Chondrocyte (in vitro differentiated cells): ENCODE data around the gene MYO1A. TPM values are rescaled to one million over a fixed set of nuclear protein-coding genes. Genes with fewer than 3 reads are reported as not detected.
A peak's percentile ranks its signal among the peaks of the same experiment; 100 is the strongest.

ENCODE experiments used
- DNase-seq: peaks from one replicate; pipeline ENCODE4 v3.0.0; 2021; ENCODE audit warnings: mixed read lengths, low spot score
- H3K27ac Mint-ChIP-seq: one replicate; pipeline ENCODE4 v1.8.0; 2021; ENCODE audit warnings: mild to moderate bottlenecking, moderate library complexity, mixed read lengths; ENCODE audit not compliant: unreplicated experiment
- H3K27me3 Mint-ChIP-seq: 2 replicates; pipeline ENCODE4 v1.8.0; 2021; ENCODE audit warnings: low read depth, mixed read lengths
- H3K36me3 Mint-ChIP-seq: 2 replicates; pipeline ENCODE4 v1.8.0; 2021; ENCODE audit warnings: low read depth, mixed read lengths
- H3K4me1 Mint-ChIP-seq: 2 replicates; pipeline ENCODE4 v1.8.0; 2021; ENCODE audit warnings: low read depth, mild to moderate bottlenecking, mixed read lengths
- H3K4me3 Mint-ChIP-seq: one replicate; pipeline ENCODE4 v1.8.0; 2021; ENCODE audit warnings: mild to moderate bottlenecking, moderate library complexity, mixed read lengths; ENCODE audit not compliant: unreplicated experiment
- H3K9me3 Mint-ChIP-seq: 2 replicates; pipeline ENCODE4 v1.8.0; 2021; ENCODE audit warnings: low read depth, mixed read lengths
- total RNA-seq: library from RNA; stranded (reverse); gene quantifications from 3 replicates; pipeline ENCODE4 v1.2.1, GENCODE V29; 2021
- TF ChIP-seq, protein P1 (sequence below): fragments of 200-600 bp; sonication (generic); IDR thresholded peaks from 2 replicates; pipeline ENCODE4 v1.5.0; 2021; ENCODE audit warnings: antibody characterized with exemption, mild to moderate bottlenecking, moderate library complexity

Gene MYO1A
- total RNA-seq, 1 donor from 2014 or later = not detected

DNA sequence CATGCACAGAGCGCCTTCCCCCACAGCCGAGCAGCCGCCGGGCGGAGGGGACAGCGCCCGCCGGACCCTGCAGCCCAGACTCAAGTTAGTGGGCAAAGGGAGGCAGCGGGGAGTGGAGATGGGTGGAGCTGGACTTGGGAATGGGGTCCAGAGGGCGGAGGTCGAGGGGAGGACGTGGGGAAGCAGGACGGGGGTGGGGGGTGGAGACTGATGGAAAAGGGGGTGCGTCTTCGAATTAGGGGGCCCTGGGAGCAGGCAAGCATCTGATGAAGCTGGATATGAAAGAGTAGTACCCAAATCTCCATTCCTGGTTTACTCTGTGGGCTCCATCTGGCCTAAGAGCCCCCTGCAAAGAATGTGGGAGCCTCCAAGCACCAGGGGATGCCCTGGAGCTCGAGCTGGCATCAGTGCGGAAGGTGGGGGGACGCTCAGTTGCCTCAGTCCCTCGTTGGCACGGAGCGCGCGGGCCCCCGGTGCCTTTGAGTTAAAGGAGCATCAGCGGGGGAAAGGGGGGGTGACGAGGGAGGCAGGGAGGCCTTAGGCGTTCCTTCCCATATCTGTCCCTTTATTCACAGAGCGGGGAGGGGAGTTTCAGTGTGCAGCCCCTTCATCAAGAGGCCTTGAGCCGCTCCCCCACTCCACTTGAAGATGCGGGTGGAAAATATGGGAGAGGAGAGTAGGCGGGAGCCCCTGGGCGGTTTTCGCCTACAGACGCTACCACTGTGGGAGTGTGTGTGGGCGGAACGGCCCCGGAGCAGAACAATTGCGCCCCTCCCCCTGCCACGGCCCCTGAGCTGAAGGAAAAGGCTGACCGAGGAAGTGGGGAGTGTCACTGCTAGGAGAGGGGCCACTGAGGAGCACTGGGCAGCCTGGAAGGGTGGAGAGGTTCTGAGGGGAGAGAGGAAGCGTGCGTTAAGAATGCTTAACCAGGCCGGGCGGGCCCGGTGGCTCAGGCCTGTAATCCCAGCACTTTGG lies 39.6 kb upstream of the MYO1A start:
- TF ChIP-seq, protein P1, sequence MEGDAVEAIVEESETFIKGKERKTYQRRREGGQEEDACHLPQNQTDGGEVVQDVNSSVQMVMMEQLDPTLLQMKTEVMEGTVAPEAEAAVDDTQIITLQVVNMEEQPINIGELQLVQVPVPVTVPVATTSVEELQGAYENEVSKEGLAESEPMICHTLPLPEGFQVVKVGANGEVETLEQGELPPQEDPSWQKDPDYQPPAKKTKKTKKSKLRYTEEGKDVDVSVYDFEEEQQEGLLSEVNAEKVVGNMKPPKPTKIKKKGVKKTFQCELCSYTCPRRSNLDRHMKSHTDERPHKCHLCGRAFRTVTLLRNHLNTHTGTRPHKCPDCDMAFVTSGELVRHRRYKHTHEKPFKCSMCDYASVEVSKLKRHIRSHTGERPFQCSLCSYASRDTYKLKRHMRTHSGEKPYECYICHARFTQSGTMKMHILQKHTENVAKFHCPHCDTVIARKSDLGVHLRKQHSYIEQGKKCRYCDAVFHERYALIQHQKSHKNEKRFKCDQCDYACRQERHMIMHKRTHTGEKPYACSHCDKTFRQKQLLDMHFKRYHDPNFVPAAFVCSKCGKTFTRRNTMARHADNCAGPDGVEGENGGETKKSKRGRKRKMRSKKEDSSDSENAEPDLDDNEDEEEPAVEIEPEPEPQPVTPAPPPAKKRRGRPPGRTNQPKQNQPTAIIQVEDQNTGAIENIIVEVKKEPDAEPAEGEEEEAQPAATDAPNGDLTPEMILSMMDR = no peak
- no peak for DNase-seq
- H3K36me3 Mint-ChIP-seq = peaks cover 12% of the 10 kb centered on the region
- H3K9me3 Mint-ChIP-seq = no peaks in the 10 kb centered on the region
- peaks cover 65% of the 10 kb centered on the region for H3K4me1 Mint-ChIP-seq
- H3K27me3 Mint-ChIP-seq = no peaks in the 10 kb centered on the region
- H3K4me3 Mint-ChIP-seq = peak overlapping the region; percentile 92
- H3K27ac Mint-ChIP-seq = peak overlapping the region; percentile 89

DNA sequence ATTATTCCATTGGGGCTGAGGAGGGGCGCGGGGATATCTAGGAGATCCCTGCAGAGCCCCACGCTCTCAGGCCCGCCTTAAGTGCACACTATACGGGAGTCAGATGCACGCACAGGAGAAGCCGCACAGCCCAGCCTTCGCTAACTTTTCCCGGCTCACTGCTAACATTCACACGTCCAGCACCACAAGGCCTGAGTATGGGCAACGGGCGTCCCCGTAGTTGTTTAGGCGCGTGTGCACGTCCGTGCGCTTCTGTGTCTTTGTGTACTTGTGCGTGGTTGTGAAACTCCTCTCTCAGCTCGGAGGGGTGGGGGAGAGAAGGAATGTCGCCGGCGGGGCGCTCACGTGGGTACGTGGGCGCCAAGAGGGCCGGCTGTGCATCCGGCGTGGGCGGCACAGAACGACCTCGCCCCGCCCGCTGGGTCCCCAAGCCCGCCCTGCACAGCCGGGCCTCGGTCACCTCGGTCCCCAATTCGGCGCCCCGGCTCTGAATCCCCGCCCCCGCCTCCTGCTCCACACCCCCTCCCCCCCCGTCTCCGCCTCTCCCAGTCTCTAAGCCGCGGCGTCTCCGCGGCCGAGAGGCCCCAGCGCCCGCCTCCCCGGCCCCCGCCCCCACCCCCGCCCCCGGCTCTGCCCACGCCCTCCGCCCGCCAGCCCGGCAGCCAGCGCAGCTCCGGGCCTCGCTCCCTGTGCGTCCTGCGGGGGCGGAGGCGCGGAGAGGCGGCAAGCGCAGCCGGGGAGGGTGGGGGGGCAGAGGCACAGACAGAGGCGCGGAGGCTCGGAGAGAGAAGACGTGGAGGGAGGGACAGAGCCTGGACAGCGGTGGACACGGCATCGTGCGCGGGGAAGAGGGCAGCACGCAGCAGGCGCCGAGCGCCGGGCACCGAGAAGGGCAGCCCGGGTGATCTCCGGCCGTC lies 38.7 kb upstream of the MYO1A start, which contains the start of gene NAB2:
TSS of gene NAB2 (plus strand) at position 761 of the 917 bp plus-strand sequence. CDS start 158 bp downstream, outside the sequence.
- Mint-ChIP-seq H3K27me3 (no peaks in the 10 kb centered on the region), H3K4me1 (peaks cover 56% of the 10 kb centered on the region), H3K4me3 (peak within 1 kb of the TSS; percentile 92), H3K27ac (peak within 1 kb of the TSS; percentile 99), H3K36me3 (peaks cover 10% of the 10 kb centered on the region), H3K9me3 (no peaks in the 10 kb centered on the region)
- TF ChIP-seq, protein P1 = peak; percentile 0
- DNase-seq = no peak

DNA sequence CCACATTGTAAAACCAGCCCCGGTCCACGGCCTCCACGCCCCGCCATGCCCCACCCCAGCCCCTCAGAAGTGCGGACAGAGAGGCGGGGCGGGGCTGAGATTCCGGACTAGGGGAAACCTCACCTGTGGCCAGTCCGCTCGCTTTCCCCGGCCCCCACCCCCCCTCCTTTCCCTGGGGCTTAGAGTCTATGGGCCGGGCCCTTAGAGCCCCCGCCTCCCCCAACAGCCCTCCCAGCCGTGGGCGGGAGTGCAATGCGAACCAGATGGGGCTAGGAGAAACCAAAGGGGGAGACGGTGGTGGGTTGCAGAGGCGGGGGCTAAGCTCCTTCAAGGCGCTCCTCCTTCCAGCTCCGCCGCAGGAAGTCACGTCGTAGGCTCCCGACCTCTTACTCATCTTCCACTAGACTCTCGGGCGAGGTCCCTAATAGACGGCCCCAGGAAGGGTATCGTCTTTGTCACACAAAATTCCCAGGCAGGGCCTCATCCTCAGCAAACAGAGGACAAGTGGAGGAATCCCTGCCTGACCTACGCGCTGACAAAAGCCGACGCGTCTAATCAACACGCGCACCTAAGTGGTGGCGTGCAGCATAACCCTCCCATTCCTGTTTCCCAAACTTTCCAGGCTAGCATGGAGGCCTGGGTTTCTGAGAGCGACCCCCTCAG lies 37.9 kb upstream of the MYO1A start:
- Mint-ChIP-seq H3K4me1 (peaks cover 49% of the 10 kb centered on the region), H3K27ac (peak overlapping the region; percentile 99), H3K9me3 (no peaks in the 10 kb centered on the region), H3K4me3 (peak overlapping the region; percentile 76), H3K36me3 (peaks cover 8% of the 10 kb centered on the region), H3K27me3 (no peaks in the 10 kb centered on the region)
- DNase-seq = no peak
- TF ChIP-seq, protein P1 = peak; percentile 12

- no peaks in the 10 kb centered on the region for H3K27me3 Mint-ChIP-seq
- peak overlapping the region; percentile 99 for H3K27ac Mint-ChIP-seq
- TF ChIP-seq, protein P1 = no peak
- no peaks in the 10 kb centered on the region for H3K9me3 Mint-ChIP-seq
- H3K36me3 Mint-ChIP-seq = peaks cover 4% of the 10 kb centered on the region
- DNase-seq = no peak
- H3K4me1 Mint-ChIP-seq = peaks cover 42% of the 10 kb centered on the region
- peak overlapping the region; percentile 76 for H3K4me3 Mint-ChIP-seq
Measured at GRCh38 chr12:57087010-57087690, 37.2 kb upstream of the MYO1A start.
